Tibial nerve (tissue), 4 donors: ENCODE measurements around the gene AGAP9. TPM values are rescaled to one million over a fixed set of nuclear protein-coding genes. Genes with fewer than 3 reads are reported as not detected.

ENCODE experiments used
- DNase-seq, 2 donors: peaks; one replicate each; pipeline ENCODE4 v3.0.0-alpha.2; 2019; ENCODE audit warnings: low spot score in 2 of 2
- H3K27ac ChIP-seq, 4 donors: fragments of 200-600 bp; sonication (generic) in 3 of 4; one replicate each; pipeline ENCODE4 v1.5.1; 2017 to 2019; ENCODE audit warnings: mild to moderate bottlenecking in 1 of 4
- H3K27me3 ChIP-seq, 2 donors: fragments of 200-600 bp; sonication (generic) in 1 of 2; one replicate each; pipeline versions ENCODE4 v1.5.1 to v1.6.0; 2017 to 2019
- H3K36me3 ChIP-seq, 3 donors: fragments of 200-600 bp; sonication (generic); one replicate each; pipeline ENCODE4 v1.5.1; 2018 to 2019
- H3K4me1 ChIP-seq, 4 donors: fragments of 200-600 bp; sonication (generic) in 3 of 4; one replicate each; pipeline ENCODE4 v1.5.1; 2017 to 2019
- H3K4me3 ChIP-seq, 4 donors: fragments of 200-600 bp; sonication (generic) in 3 of 4; one replicate each; pipeline ENCODE4 v1.5.1; 2017 to 2019; ENCODE audit warnings: mild to moderate bottlenecking in 1 of 4, moderate library complexity in 1 of 4
- H3K9me3 ChIP-seq, 4 donors: fragments of 200-600 bp; sonication (generic) in 3 of 4; one replicate each; pipeline ENCODE4 v1.5.1; 2017 to 2019
- CTCF ChIP-seq, 5 experiments: fragments of 200-600 bp in 3 of 5; fragments of 450-650 bp in 2 of 5; sonication (generic) in 3 of 5; IDR thresholded peaks; one replicate each; pipeline ENCODE4 v1.5.1; 2016 to 2019; ENCODE audit warnings: antibody characterized with exemption in 5 of 5, mild to moderate bottlenecking in 3 of 5, moderate library complexity in 2 of 5
- EP300 ChIP-seq, 2 donors: sonication (generic); formaldehyde crosslinking; IDR thresholded peaks; one replicate each; pipeline ENCODE4 v1.6.1; 2017; ENCODE audit warnings: antibody characterized with exemption in 2 of 2, mild to moderate bottlenecking in 1 of 2
- POLR2A ChIP-seq, 2 donors: fragments of 450-650 bp; IDR thresholded peaks; one replicate each; pipeline ENCODE4 v1.6.1; 2017; ENCODE audit warnings: antibody characterized with exemption in 2 of 2, mild to moderate bottlenecking in 2 of 2, moderate library complexity in 2 of 2
- WGBS, 2 donors: methylation state at CpG; one replicate each; pipeline ENCODE4 v1.1.5; 2018; 5-methylcytosine and 5-hydroxymethylcytosine counted together
- small RNA-seq: library from RNA; depleted of rRNA; stranded (forward); fragments of <200 nt; gene quantifications from one replicate; pipeline ENCODE3, GENCODE V24; 2016
- total RNA-seq, 4 donors: library from RNA; depleted of rRNA; stranded (reverse); fragments of >200 nt; gene quantifications; one replicate each; pipeline ENCODE4 v1.1.0, GENCODE V29; 2016

AGAP9 gene
- total RNA-seq, 4 donors from 2014 or later: 3.3 to 26.7 (median 11.9) TPM

GRCh38 chr10:47452495-47453140 is 70.8 kb downstream of the AGAP9 start:
- no peaks in the 10 kb centered on the region for H3K27me3 ChIP-seq
- H3K27ac ChIP-seq: no peak overlapping the region
- H3K9me3 ChIP-seq: no peaks in the 10 kb centered on the region
- no peak overlapping the region for H3K4me3 ChIP-seq
- H3K4me1 ChIP-seq: no peaks in the 10 kb centered on the region
- no peaks in the 10 kb centered on the region for H3K36me3 ChIP-seq
- WGBS, 2 donors: 68 to 78% methylated on average over 11 of the region's 11 CpGs
- no peak for DNase-seq
- TF ChIP-seq POLR2A (IDR thresholded peaks at IDR 0.05) (no peak), EP300 (IDR thresholded peaks at IDR 0.05) (no peak), CTCF (IDR thresholded peaks at IDR 0.05) (no peak)

GRCh38 chr10:47451998-47452494 is 71.4 kb downstream of the AGAP9 start:
- no peaks in the 10 kb centered on the region for H3K4me1 ChIP-seq
- H3K27me3 ChIP-seq: no peaks in the 10 kb centered on the region
- DNase-seq: no peak
- no peak overlapping the region for H3K4me3 ChIP-seq
- H3K27ac ChIP-seq: no peak overlapping the region
- WGBS, 2 donors: 81 to 85% methylated on average over 4 to 7 of the region's 7 CpGs
- no peaks in the 10 kb centered on the region for H3K9me3 ChIP-seq
- no peaks in the 10 kb centered on the region for H3K36me3 ChIP-seq
- TF ChIP-seq CTCF (IDR thresholded peaks at IDR 0.05): no peak
- no peak for TF ChIP-seq EP300 (IDR thresholded peaks at IDR 0.05)
- no peak for TF ChIP-seq POLR2A (IDR thresholded peaks at IDR 0.05)

Small RNA genes lying within 50 kb of the gene (small RNA-seq; reads per million reads assigned to genes)
- gene AL591684.3: not detected
- not detected for gene RNA5SP312

Other genes starting within 250 kb of the AGAP9 start
- 10 to 100 TPM; 10.2 to 48.2 (median 22.9) TPM for gene GDF10, start 223.4 kb downstream of the AGAP9 start, total RNA-seq
- gene GDF2, start 201.2 kb downstream of the AGAP9 start, total RNA-seq: not detected
- not detected for gene RBP3, start 175.3 kb downstream of the AGAP9 start, total RNA-seq
- 1 to 10 TPM in 2 of 4 donors, under 1 TPM in 1, not detected in 1; 0.59 to 1.1 (median 1.0) TPM for gene ZNF488, start 139.3 kb downstream of the AGAP9 start, total RNA-seq
- 1 to 10 TPM in 3 of 4 donors, under 1 TPM in 1; 0.30 to 9.8 (median 4.2) TPM for gene ANXA8, start 39.5 kb downstream of the AGAP9 start, total RNA-seq
- not detected for gene FAM25G, start 31.9 kb downstream of the AGAP9 start, total RNA-seq
- 10 to 100 TPM in 2 of 4 donors, 1 to 10 TPM in 2; 4.6 to 15.5 (median 8.8) TPM for gene SYT15B, start 240.0 kb upstream of the AGAP9 start, total RNA-seq